NCI-H2196 treated with DMSO at 0.1 percent for 48 hours (cell line): Measurements from ENCODE around the gene CREB3L2.

ENCODE experiments used
- DNase-seq: peaks from one replicate; lab custom pipeline; 2025; ENCODE audit not compliant: unreplicated experiment; lab: John Stamatoyannopoulos, UW

The CREB3L2 gene

DNA sequence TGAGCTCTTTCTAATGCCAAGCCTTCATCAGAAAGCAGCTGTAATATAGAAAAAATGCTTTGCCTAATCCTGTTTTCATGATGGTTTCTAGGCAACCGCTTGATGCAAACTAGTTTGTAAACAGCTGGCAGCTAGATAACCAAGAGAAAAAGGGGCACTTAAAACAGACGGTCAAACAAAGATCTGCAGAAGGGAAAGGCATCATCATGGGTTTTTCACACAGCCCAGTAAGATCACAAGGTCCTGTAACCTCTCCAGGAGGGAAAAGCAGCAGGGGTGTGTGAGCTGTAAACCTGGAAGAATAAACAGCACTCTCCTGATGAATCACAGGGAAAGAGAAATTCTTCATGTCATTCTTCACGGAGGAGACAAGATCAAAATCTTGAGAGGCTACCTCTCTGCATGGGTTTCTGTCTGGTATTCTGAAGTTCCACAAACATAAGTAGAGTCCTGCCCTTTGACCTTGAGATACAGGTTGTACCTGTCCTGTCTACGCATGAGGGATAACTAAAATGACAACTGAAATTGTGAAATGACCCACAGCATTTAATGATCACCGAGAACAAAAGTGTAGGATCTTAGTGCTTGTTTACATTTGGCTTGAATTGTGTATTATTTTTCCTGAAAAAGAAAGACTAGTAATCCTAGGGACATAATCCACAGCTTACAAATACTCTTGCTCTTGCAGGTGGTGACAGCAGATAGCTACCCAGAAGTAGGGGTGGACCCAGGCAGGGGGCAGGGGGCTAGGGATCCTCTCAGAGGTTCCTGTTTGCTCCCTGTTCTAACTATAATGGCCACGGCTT lies 48.0 kb downstream of the CREB3L2 start:
- DNase-seq, result no peak

DNA sequence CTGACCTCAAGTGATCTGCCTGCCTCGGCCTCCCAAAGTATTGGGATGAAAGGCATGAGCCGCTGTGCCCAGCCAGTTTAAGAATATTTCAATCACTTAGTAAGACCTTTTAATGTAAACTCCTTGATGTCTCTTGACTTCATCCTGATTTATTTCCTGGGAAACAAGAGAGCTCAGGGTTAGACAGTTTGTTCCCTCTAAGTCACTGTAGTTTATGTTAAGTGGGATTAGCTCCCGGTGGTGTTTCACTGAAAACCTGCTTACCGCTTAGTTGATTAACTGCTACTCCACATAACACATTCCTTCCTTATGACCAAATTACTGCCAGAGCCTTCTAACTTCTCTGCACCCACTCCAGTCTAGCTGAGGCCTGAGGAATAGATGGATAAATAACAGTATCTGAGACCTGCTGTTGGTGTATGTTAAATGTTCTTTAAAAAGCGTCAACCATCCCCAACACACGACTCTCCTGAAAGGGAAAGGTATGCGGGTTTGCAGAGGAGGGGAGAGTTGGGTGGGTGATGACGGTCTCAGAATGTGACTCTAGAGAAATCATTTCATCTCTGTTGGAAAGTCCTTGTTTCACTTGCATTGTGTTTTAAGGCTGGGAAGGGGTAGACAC lies 48.7 kb downstream of the CREB3L2 start:
- DNase-seq, result no peak

DNA sequence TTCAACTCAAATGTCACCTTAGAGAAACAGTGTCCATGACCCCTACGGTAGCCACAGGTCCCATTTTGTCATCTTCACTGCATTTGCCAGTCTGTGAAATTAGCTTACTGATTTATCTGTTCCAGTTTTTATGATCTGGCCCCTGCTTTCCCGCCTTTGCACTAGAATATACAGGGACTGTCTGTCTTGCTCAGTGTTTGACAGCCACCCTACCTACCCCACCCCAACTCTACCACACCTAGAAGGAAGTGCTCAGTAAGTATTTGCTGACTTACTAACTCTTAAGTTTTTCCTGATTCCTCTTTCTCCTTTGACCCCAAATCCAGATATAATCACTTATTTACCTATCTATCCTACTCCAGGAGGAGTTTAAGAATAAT lies 49.5 kb downstream of the CREB3L2 start:
- DNase-seq, result no peak

DNA sequence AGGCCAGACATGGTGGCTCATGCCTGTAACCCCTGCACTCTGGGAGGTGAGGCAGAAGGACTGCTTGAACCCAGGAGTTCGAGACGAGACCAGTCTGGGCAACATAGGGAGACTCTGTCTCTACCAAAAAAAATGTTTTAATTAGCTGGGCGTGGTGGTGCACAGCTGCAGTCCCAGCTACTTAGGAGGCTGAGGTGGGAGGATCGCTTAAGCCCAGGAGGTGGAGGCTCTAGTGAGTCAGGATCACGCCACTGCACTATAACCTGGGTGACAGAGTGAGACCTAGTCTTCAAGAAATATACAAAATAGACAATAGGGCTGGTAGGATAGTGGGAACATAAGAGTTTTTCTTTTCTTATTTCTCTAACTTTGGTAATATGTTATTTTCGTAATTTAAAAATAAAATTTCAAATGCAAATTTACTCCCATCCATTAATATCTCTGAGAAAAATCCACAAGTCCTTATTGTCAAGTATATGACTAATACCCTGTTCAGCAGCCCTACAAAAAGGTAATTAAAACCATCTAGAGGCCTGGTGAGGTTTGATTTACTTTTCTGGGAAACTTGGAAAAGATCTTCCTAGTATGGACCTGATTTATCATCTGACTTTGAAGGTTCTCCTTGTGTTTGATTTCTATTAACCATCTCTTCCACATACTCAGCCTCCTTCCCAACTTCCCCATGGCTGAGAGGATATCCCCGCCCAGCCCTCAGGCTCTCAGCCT lies 50.0 kb downstream of the CREB3L2 start:
- no peak for DNase-seq

DNA sequence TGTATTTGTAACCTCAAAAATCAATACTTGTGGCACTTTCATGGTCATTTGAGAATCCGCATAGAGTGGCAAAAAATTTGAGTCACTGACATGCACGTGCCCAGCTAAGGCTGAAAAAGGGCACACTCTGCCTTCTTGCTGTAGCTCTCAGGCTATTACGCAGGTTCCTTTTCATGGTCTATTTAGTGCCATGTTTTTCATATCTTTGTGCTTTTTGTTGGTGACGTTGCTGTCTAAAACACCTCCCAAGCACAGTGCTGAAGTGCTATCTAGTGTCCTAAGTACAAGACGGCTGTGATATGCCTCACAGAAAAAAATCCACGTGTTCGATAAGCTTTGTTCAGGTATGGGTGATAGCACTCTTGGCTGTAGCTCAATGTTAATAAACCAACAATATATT lies 50.9 kb downstream of the CREB3L2 start:
- no peak for DNase-seq

DNA sequence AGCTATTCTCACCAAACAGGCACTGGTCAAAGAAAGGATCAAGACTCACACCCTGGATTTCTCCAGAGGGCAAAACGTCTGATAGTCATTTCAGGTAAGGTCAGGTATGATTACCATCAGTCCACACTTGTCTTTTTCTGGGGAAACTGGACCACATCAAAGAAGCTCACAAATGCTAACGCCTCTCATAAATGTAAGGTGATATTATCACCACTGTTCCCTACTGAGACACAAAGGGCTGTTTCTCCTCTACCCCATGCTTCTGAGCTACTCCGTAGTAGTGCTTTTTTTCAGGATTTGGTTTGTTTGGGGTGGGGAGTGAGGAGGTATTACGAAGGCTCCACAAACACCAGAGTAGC lies 51.6 kb downstream of the CREB3L2 start:
- no peak for DNase-seq

DNA sequence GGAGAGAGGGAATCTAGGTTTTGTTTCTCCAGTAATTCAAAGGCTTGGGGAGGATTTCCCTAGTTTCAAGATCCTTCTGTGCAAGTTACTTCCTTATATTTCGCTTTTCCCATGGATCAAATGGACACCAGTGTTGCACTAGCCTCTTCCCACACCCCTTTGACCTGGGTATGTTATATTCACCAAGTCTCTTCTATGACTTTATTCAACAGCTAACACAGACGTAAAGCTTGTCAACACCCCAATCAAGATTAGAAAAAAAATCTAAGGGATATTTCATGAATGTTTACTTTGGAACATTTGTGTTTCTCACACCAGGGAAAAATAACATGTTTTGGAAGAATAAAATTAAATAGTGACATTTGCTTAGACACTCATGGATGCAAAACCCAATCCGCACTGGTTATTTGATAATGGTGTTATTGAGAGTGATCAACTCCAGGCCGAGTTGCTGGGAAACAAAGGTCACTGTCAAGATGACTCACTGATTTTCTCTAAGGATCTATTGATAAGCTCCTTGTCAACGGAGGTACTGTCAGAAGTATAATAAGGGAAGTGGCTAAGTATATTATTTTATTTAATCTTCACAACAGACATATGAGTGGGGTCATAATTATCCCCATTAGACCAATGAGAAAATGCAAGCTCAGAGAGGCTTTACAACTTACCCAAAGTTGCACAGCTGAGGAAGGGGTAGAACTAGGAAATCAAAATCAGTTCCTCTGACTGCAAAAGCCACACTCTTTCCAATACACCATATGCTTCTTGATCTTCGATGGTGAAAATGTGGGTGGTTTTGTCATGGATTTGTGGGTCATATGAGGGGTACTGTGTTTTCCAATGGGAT lies 52.2 kb downstream of the CREB3L2 start:
- DNase-seq, result no peak

DNA sequence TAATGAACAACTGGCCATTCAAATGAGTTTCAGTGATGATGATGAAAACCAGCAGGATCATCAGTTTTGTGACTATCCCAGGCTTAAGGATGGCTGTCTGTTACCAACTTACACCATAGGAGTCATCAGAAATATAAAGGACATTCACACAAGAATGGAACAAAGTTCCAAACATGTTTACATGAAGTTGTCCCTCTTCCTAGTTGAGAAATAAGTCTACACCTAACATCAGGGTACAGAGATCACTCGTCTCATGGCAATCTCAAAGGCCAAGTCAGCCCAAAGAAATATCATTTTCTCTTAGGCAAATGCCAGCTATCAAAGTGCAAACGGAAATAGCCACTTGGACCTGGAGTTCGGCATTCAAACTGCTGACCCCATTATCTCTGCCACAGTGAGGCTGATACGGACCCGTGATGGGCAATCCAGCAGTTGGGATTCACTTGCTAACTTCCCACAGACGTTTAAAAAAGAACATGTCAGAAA lies 53.0 kb downstream of the CREB3L2 start:
- no peak for DNase-seq

DNA sequence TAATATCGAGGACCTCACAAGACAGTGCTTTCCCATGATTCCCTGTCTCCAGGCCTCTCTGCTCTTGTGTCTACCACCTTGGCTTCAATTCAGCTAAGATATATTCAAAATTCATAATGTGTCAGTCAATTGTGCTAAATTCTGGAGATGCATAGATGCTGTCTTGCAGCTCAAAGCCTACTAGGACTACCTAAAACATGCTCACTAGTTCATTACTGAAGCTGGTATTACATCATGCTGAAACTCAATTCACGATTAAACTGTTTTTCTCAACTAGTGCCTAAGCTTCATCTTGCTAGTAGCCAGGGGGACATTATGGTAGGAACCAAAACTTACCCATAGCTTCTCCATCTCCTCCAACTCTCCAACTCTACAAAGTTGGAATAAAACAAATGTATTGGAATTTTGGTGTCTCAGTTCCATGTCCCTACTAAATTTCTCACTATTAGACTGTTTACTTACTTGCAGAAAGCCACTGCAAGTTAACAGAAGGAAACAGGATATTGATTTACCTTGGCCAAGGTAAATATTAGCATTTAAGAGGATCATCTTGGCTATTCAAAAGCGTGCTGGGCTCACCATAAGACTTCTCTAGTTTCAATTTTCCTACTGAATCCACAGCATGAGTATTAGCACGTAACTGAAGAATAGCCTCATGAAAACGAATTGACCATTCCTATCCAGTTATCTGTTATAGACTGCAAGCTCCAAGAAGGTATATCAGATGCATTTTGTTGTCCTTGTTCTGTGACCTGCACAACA lies 53.6 kb downstream of the CREB3L2 start:
- DNase-seq, result no peak

DNA sequence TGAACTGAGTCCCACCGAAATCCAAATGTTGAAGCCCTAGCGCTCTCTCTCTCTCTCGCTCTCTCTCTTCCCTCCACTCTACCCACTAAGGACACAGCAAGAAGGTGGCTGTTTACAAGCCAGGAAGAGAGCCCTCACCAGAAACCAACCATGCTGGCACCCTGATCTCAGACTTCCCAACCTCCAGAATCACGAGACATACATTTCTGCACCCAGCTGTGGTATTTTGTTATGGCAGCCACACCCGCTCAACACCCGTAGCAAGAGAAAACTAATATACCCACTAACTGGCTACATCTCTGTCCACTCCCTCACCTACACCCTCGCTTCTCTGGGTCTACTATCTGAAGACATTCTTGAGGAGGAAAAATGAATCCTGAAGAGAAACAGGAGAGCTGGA lies 54.8 kb downstream of the CREB3L2 start:
- no peak for DNase-seq

DNA sequence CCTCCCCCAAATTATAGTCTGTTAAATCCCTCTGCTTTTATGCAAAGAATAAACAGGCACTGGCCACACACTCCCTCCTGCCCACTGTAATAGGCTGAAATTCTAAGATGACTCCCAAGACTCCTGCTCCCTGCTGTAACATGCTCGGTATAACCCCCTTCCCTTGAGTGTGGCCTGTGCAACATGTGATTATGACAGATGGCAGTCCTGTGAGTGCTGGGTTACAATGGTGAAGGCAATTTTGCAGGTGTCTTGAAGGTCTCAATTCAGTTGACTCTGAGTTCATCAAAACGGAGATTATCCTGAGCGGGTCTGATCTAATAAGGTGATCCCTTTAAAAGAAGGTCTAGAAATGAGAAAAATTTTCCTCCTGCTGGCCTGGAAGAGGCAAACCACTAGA lies 55.9 kb downstream of the CREB3L2 start:
- no peak for DNase-seq

DNA sequence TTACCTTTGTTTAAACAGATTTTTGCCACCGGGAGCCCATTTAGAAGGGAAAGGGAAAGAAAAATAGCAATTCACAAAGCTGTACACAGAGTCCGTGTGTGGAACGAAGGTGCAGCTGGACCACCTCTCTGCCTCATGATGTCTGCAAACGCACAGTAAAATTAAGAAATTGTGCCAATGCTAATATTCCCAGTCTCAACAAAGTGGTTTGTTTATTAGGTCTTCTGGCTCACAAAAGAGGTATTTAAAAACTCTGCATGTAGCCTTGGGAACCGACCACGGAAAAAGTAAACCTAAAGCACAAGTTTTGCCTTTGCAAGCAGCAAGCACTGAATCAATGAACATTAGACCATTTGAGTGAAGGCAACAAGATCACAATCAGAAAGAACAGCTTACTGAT lies 57.7 kb downstream of the CREB3L2 start:
- DNase-seq, result no peak

DNA sequence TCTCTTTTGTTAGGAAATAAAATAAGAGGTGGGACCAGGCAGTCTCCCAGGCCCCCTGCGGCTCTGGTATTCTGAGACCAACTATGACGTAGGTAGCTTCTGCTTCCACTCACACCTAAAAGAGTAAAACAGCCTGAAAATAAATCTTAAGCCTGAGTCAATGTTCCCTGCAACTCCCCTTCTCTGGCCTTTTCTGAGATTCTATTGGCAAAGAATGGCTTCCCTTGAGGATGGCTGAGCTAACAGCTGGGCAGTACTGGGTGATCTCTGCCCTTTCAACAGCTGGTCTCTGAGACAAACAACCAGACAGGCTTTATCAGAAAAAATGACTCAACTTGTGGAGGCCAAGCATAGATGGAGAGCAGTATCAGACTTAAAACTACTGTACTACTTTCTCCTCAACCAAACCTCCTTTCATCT lies 58.7 kb downstream of the CREB3L2 start:
- no peak for DNase-seq

DNA sequence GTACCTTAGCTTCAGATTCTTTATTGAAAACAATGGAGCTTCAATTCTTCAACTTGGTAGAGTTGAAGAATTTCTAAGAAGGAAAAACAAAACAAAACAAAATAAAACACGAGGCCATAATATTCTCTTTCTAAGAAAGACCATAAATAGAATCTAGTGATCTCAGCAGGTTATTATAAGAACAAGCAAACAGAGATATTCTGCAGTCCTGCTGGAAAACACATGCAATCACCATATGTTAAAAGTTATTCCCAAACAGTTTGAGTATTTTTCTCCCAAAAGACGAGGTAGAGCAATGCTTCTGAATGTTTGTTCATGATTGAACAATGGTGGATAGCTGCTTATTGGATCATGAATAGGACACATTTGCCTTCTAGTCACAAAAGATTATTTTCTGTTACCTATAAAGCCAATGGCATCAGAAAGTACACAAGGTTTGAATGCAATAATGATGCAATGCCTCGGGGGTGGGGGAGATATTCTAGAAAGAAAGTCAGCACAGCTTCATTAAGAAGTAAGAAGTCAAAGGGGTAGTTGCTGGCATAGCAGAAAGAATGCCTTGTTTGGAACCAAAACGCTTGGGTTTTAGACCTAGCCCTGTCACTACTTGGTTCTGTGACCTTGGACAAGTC lies 59.3 kb downstream of the CREB3L2 start:
- no peak for DNase-seq

DNA sequence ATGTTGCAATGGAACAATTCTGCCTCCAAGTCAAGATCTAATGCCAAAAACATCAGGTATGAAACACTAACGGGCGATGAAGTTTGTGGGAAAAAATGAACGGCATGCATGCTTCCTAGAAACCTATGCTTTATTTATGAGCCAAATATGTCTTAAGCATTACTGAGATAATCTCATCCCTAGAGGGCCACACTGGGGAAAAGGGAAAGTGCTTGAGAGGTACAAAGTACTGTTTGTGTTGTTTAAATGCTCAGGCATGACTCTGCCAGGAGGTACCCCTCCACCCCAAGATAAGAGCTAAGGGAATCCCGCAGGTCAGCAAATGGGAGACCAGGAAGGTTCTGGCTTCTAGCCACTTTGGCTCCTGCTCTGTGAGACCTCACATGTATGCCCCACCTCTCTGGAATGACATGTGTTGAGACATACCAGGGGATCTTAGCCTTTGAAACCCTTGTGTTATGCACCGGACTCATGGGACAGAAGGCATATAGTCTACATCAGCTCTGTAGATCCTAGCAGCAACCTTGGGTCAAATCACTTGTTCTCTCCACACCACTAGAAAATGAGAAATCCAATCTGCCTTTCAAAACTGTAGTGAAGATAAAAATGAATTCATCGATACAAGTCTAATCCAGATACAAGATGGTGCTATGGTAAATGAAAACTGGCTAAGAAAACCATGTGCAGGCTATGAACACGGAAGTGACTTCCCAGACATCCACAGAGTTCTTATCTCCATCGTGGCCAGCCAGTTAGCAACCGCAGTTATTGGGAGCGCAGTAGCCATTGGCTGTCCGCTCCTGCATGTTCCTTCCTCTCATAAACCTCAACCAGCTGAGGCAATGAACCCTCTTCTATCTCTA lies 61.0 kb downstream of the CREB3L2 start:
- DNase-seq, result no peak

DNA sequence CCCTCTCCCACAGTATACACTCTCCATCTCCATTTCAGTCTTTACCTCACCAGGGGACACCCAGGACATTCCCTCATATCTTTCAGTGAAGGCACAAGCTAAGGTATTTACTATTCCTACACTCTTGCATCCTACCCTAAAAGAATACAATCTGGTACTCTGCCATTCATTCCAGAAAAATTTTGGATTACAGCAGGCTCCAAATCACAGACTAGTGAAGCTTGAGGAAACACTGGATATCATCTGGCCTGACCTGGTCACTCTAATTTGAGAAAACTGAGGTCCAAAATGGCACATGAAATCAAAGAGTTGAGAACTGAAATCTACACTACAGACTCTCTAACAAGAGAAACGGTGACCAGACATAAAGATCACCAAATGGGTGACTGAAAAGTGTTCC lies 61.7 kb downstream of the CREB3L2 start:
- no peak for DNase-seq

DNA sequence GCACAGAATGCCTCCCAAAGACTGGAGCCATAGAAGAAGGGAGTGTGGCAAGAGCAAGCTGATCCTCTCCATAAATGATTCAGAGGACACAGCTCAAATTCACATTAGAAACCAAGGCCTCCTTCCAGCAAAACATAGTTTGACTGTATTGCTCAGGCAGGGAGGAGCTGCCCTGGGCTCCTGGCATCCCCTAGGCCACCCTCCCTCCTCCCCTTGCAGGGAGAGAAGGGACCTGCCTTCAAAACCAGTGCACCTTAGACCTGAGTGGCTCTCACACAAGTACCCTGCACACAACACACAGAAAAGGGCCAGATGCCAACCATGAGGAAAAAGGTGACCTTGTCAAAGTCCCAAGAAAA lies 64.7 kb downstream of the CREB3L2 start:
- no peak for DNase-seq

DNA sequence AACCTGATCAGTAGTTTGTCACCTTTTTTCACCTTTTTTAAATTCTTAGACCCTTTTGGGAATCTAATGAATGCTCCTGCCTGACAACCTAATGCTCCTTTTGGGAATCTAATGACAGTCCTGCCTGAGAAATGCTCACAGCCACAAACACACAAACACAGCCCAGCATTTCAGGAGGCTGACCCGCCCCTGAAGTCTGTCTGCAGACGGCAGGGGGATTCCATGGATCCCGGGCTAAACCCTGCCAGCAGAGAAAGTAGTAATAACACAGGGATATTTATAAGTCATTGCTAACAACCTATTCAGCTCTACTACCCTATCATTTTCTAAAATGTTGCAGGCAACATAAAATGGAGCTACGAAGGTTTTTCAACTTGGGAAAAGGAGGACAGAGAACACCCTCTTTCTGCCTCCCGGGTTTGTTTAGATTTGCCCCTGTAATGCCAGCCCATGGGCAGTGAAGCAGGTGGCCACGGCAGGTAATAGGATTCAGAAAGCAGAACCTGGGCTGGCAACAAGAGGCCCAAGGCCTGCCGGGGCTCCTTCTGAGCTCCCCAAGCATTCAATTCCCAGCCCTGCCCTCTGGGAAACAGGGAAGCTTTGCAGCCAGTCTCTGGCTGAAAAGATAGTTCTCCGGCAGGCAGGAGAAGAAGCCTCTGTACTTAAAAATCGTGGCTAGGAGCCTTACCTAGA lies 65.2 kb downstream of the CREB3L2 start:
- DNase-seq, result no peak
